Measurements from ENCODE around the gene ANKRD52. TPM values are rescaled to one million over a fixed set of nuclear protein-coding genes. Genes with fewer than 3 reads are reported as not detected.

ANKRD52 gene
- total and polyA plus RNA-seq, 12 donors = 8.4 to 86.8 (median 28.7) TPM

DNA sequence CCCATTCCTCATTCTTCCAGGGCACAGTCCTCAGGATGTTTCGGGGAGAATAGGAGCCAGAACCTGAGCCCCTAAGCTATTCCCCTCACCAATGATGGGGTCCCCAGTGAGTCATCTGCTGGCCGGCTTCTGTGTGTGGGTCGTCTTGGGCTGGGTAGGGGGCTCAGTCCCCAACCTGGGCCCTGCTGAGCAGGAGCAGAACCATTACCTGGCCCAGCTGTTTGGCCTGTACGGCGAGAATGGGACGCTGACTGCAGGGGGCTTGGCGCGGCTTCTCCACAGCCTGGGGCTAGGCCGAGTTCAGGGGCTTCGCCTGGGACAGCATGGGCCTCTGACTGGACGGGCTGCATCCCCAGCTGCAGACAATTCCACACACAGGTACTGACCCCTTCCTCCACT, 27.0 kb downstream of the ANKRD52 start:
- TF ChIP-seq POLR2A (IDR thresholded peaks at IDR 0.05) = no peak
- TF ChIP-seq, protein P1, sequence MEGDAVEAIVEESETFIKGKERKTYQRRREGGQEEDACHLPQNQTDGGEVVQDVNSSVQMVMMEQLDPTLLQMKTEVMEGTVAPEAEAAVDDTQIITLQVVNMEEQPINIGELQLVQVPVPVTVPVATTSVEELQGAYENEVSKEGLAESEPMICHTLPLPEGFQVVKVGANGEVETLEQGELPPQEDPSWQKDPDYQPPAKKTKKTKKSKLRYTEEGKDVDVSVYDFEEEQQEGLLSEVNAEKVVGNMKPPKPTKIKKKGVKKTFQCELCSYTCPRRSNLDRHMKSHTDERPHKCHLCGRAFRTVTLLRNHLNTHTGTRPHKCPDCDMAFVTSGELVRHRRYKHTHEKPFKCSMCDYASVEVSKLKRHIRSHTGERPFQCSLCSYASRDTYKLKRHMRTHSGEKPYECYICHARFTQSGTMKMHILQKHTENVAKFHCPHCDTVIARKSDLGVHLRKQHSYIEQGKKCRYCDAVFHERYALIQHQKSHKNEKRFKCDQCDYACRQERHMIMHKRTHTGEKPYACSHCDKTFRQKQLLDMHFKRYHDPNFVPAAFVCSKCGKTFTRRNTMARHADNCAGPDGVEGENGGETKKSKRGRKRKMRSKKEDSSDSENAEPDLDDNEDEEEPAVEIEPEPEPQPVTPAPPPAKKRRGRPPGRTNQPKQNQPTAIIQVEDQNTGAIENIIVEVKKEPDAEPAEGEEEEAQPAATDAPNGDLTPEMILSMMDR (IDR thresholded peaks at IDR 0.05) = no peak
- Histone ChIP-seq H3K27ac (no peak overlapping the region), H3K36me3 (replicated peaks in 1 of 2) (no peaks in the 10 kb centered on the region), H3K4me1 (replicated peaks in 1 of 2) (no peaks in the 10 kb centered on the region), H3K4me3 (no peak overlapping the region), H3K27me3 (no peaks in the 10 kb centered on the region), H3K9me3 (replicated peaks in 1 of 3) (no peaks in the 10 kb centered on the region)
- no peak for DNase-seq
- intact Hi-C loops (cut with DNase I) = no loop called here
- 84 to 98% (median 90%) methylated on average over 7 to 11 of the region's 11 CpGs for WGBS, 4 donors

DNA sequence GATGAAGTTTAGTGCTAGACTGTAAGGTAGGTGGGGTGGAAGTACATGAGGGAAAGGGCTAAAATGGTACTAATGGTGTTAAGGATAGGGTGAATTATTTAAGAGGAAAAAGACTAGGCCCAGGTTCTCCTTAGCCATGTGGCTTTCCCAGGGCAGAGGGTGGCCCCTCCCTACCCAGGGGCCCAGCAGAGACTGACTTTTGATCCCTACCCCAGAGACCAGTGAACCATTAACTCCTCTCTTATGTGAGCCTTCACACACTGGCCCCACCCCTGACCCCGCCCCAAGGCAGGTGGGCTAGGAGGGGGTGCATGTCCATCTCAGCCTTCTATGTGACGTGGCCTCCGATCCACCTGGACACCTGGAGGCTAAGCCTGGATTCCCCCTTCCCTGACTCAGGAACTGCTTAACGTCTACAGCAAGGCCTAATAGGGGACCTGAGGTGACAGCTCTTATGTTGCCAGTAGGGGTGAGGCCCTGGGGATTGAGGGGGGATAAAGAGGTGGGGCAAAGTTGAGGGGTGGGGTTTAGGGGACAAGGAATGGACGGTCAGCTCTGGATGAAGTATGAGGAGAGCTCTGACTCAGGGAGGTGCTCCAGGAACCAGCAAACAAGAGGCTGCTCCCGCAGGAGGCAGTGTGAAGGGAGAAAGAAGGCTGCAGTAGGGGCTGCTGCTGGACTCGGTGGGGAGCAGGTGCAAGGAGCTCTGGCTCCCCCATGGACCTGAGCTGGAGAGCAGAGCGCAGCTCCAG, 27.6 kb downstream of the ANKRD52 start:
- DNase-seq = no peak
- H3K4me3 ChIP-seq = no peak overlapping the region
- intact Hi-C loops (cut with DNase I) = no loop called here
- TF ChIP-seq, protein P1 (IDR thresholded peaks at IDR 0.05) = no peak
- TF ChIP-seq POLR2A (IDR thresholded peaks at IDR 0.05) = no peak
- no peak overlapping the region for H3K27ac ChIP-seq
- no peaks in the 10 kb centered on the region for H3K27me3 ChIP-seq
- H3K36me3 ChIP-seq (replicated peaks in 1 of 2) = no peaks in the 10 kb centered on the region
- no peaks in the 10 kb centered on the region for H3K4me1 ChIP-seq (replicated peaks in 1 of 2)
- 69 to 79% (median 77%) methylated on average over 8 of the region's 8 CpGs for WGBS, 4 donors
- no peaks in the 10 kb centered on the region for H3K9me3 ChIP-seq (replicated peaks in 1 of 3)

DNA sequence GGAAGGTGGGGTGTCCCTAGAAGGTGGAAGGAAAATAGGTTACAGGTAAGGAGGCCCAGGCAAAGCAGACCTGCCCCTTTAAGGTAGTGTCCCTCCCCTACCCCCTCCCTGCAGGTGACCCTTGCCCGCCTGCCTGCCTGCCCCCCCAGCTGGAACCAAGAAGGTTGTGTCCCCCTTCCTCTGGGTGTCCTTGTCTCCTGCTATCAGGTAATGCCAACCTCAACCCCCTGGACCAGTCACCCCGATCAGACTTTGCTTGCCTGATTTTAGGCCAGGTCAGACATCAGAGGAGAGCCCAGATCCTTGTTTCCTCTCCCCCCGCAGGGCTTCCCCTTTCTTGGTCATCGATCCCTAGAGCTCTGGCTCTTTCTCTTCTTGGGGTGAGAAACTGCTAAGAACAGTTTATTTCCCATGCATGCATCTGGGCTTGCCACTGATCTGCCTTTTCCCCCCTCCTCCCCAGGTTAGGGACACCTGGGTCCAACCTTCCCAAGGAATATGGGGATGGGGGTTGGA, 28.2 kb downstream of the ANKRD52 start, which contains the start of gene SLC39A5:
Gene SLC39A5, plus strand, starts transcription at position 136 of the 516 bp plus-strand sequence. CDS start 1,224 bp downstream, outside the sequence.
- H3K4me1 ChIP-seq (replicated peaks in 1 of 2) = peaks cover 2 to 5% of the 10 kb centered on the region in 2 donors
- H3K36me3 ChIP-seq (replicated peaks in 1 of 2) = no peaks in the 10 kb centered on the region
- H3K27me3 ChIP-seq = no peaks in the 10 kb centered on the region
- no peak within 1 kb of the TSS for H3K27ac ChIP-seq
- intact Hi-C loops (cut with DNase I) = loop anchor here in 1 of 2 donors (5.0 kb wide), 1 partner anchor 38 kb away; no protein-coding TSS in a partner anchor
- TF ChIP-seq, protein P1 (IDR thresholded peaks at IDR 0.05) = no peak
- TF ChIP-seq POLR2A (IDR thresholded peaks at IDR 0.05) = no peak
- DNase-seq = no peak
- no peaks in the 10 kb centered on the region for H3K9me3 ChIP-seq (replicated peaks in 1 of 3)
- H3K4me3 ChIP-seq = no peak within 1 kb of the TSS
- 62 to 89% (median 80%) methylated on average over 4 of the region's 4 CpGs for WGBS, 4 donors

DNA sequence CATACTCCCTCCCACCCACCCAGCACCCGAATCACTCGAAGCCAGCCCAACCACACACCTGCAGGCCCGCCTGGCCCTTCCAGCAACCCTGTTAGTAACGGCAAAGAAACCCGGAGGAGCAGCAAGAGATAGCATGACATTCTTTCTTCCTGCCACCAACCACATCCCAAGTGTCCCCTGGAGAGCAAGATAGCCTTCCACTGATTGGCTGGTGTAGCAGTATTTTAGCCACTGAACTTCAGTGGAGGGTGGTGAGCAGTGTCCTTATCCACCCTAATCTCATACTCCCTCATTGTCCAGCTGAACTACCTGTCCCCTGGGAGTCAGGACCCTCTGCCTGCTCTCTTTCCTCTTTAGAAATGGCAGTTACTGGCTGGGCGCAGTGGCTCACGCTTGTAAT, 29.1 kb downstream of the ANKRD52 start:
- intact Hi-C loops (cut with DNase I) = loop anchor here in 1 of 2 donors (5.0 kb wide), 1 partner anchor 37 kb away; no protein-coding TSS in a partner anchor
- Histone ChIP-seq H3K9me3 (replicated peaks in 1 of 3) (no peaks in the 10 kb centered on the region), H3K36me3 (replicated peaks in 1 of 2) (no peaks in the 10 kb centered on the region), H3K4me3 (no peak overlapping the region), H3K4me1 (replicated peaks in 1 of 2) (peaks cover 8 to 11% of the 10 kb centered on the region in 2 donors), H3K27ac (no peak overlapping the region), H3K27me3 (no peaks in the 10 kb centered on the region)
- DNase-seq = no peak
- no peak for TF ChIP-seq POLR2A (IDR thresholded peaks at IDR 0.05)
- TF ChIP-seq, protein P1 (IDR thresholded peaks at IDR 0.05) = no peak
- WGBS, 4 donors = 86 to 91% (median 89%) methylated on average over 6 to 7 of the region's 7 CpGs
